GM12878 (cell line): ENCODE measurements around the gene CLEC6A. TPM values are rescaled to one million over a fixed set of nuclear protein-coding genes. Genes with fewer than 3 reads are reported as not detected.

Source experiments
- ATAC-seq: fragments of 200-7000 bp; cut with Tn5 transposase; 3 replicates; pipeline ENCODE4 v1.9.1; 2020; ENCODE audit warnings: mild to moderate bottlenecking, moderate library complexity
- Bru-seq: library from RNA; stranded (reverse); fragments of 400-500 nt; gene quantifications from one replicate; lab custom pipeline; 2021; lab: Mats Ljungman, UMichigan
- BruChase-seq, 2 experiments: library from RNA; stranded (reverse); fragments of 400-500 nt; gene quantifications; one replicate each; lab custom pipeline; 2021; lab: Mats Ljungman, UMichigan
- BruUV-seq: library from RNA; stranded (reverse); fragments of 400-500 nt; replicated peaks from 2 replicates; lab custom pipeline; 2021; lab: Mats Ljungman, UMichigan
- CTCF ChIA-PET: fragments of 300-600 bp; sonication (Branson Sonifier 250); formaldehyde crosslinking; extraction: SDS; loops from one replicate; lab custom pipeline; 2021; ENCODE audit warnings: inconsistent platforms; lab: Yijun Ruan, JAX
- POLR2A ChIA-PET: fragments of 350-600 bp; formaldehyde crosslinking; extraction: SDS; loops from one replicate; lab custom pipeline; 2021; ENCODE audit warnings: inconsistent platforms; lab: Charles Lee
- RAD21 ChIA-PET: fragments of 300-600 bp; sonication (Branson Sonifier 250); formaldehyde crosslinking; loops from one replicate; lab custom pipeline; 2023; ENCODE audit warnings: antibody characterized with exemption; ENCODE audit not compliant: unreplicated experiment; lab: Charles Lee
- SMC1A ChIA-PET: fragments of 300-600 bp; sonication (Branson Sonifier 250); formaldehyde crosslinking; loops from one replicate; lab custom pipeline; 2023; ENCODE audit not compliant: unreplicated experiment, uncharacterized antibody; lab: Charles Lee
- DNase-seq: peaks from one replicate; pipeline ENCODE4 v3.0.0-alpha.2; 2011; ENCODE audit warnings: low read depth, low spot score
- FAIRE-seq: peaks from 3 replicates; lab custom pipeline; 2011; peaks lifted over from hg19 to GRCh38; lab: Jason Lieb, UNC
- H2AFZ ChIP-seq: 2 replicates; pipeline ENCODE4 v1.6.0; 2011; ENCODE audit warnings: low read depth, low read length, control low read depth; ENCODE audit not compliant: control insufficient read depth
- H3K27ac ChIP-seq: 2 replicates; pipeline ENCODE4 v1.5.1; 2011; ENCODE audit warnings: control low read depth; ENCODE audit not compliant: control insufficient read depth, insufficient read depth
- H3K27me3 ChIP-seq, 2 experiments: replicated peaks in 1 of 2; 2 replicates each; pipeline versions ENCODE4 v1.6.0 to v1.6.1; 2011; ENCODE audit warnings: low read length in 1 of 2; ENCODE audit not compliant: control insufficient read depth in 2 of 2, insufficient read depth in 2 of 2
- H3K36me3 ChIP-seq, 2 experiments: 2 replicates each; pipeline ENCODE4 v1.5.1; 2011; ENCODE audit warnings: low read length in 1 of 2; ENCODE audit not compliant: control insufficient read depth in 2 of 2, insufficient read depth in 2 of 2
- H3K4me1 ChIP-seq: 2 replicates; pipeline ENCODE4 v1.6.1; 2011; ENCODE audit warnings: mild to moderate bottlenecking, low read length, moderate library complexity, mixed read lengths; ENCODE audit not compliant: control insufficient read depth, insufficient read depth
- H3K4me2 ChIP-seq: 2 replicates; pipeline ENCODE4 v1.6.0; 2011; ENCODE audit warnings: control low read depth; ENCODE audit not compliant: control insufficient read depth, insufficient read depth
- H3K4me3 ChIP-seq: fragments of 200-600 bp; sonication (generic); 2 replicates; pipeline ENCODE4 v1.5.1; 2016
- H3K79me2 ChIP-seq: 2 replicates; pipeline ENCODE4 v1.6.0; 2011; ENCODE audit warnings: low read length; ENCODE audit not compliant: control insufficient read depth, insufficient read depth
- H3K9ac ChIP-seq: 2 replicates; pipeline ENCODE4 v1.8.0; 2011; ENCODE audit warnings: low read length, control low read depth, mixed read lengths; ENCODE audit not compliant: control insufficient read depth, insufficient read depth
- H3K9me3 ChIP-seq: replicated peaks from 3 replicates; pipeline ENCODE4 v1.5.1; 2011; ENCODE audit warnings: mild to moderate bottlenecking, low read length; ENCODE audit not compliant: control insufficient read depth, insufficient read depth
- H4K20me1 ChIP-seq: 2 replicates; pipeline ENCODE4 v1.6.0; 2011; ENCODE audit not compliant: control insufficient read depth, insufficient read depth
- BACH1 ChIP-seq: fragments of 450-650 bp; IDR thresholded peaks from 2 replicates; pipeline ENCODE4 v1.6.1; 2017; ENCODE audit warnings: mild to moderate bottlenecking, borderline replicate concordance
- BCLAF1 ChIP-seq: fragments of 450-650 bp; IDR thresholded peaks from 2 replicates; pipeline ENCODE4 v1.6.1; 2017; ENCODE audit warnings: antibody characterized with exemption, mild to moderate bottlenecking, moderate library complexity
- CTCF ChIP-seq, 3 experiments: IDR thresholded peaks in 2 of 3; conservative IDR thresholded peaks in 1 of 3; 2 replicates each; pipeline ENCODE4 v1.5.1; 2011; ENCODE audit warnings: low read depth in 3 of 3, low read length in 3 of 3, mild to moderate bottlenecking in 3 of 3, control low read depth in 2 of 3, moderate library complexity in 2 of 3, inconsistent platforms in 1 of 3, mixed read lengths in 1 of 3; ENCODE audit not compliant: control insufficient read depth in 2 of 3, insufficient read depth in 1 of 3; ENCODE audit errors: extremely low read depth in 1 of 3
- NKRF ChIP-seq: fragments of 450-650 bp; conservative IDR thresholded peaks from 2 replicates; pipeline ENCODE4 v1.6.1; 2017; ENCODE audit warnings: mild to moderate bottlenecking, moderate library complexity
- RUNX3 ChIP-seq: IDR thresholded peaks from 2 replicates; pipeline ENCODE4 v1.6.1; 2012; ENCODE audit warnings: low read length, inconsistent platforms
- SPI1 ChIP-seq: IDR thresholded peaks from 2 replicates; pipeline ENCODE4 v1.6.1; 2011; ENCODE audit warnings: low read depth, mild to moderate bottlenecking, low read length, moderate library complexity, borderline replicate concordance; ENCODE audit not compliant: insufficient read depth
- SRF ChIP-seq, 2 experiments: IDR thresholded peaks; 2 replicates each; pipeline ENCODE4 v1.6.1; 2011; ENCODE audit warnings: low read depth in 2 of 2, low read length in 2 of 2, mild to moderate bottlenecking in 1 of 2, moderate library complexity in 1 of 2
- TCF12 ChIP-seq: IDR thresholded peaks from 2 replicates; pipeline ENCODE4 v1.6.1; 2011; ENCODE audit warnings: low read depth, mild to moderate bottlenecking, low read length
- WRNIP1 ChIP-seq: IDR thresholded peaks from 2 replicates; pipeline ENCODE4 v1.6.1; 2011; ENCODE audit warnings: low read depth, low read length, improper control_type of control experiment, borderline replicate concordance
- ZNF24 ChIP-seq: fragments of 450-650 bp; IDR thresholded peaks from 2 replicates; pipeline ENCODE4 v1.6.1; 2017; ENCODE audit warnings: antibody characterized with exemption, mild to moderate bottlenecking
- ZNF384 ChIP-seq: IDR thresholded peaks from 2 replicates; pipeline ENCODE4 v1.6.1; 2012; ENCODE audit warnings: low read depth, mild to moderate bottlenecking, low read length, improper control_type of control experiment, borderline replicate concordance
- WGBS: methylation state at CpG from one replicate; pipeline ENCODE4 v1.1.6; 2016; ENCODE audit warnings: low lambda C conversion rate; ENCODE audit not compliant: insufficient replicate concordance, insufficient coverage; ENCODE audit errors: missing lambda C conversion rate; 5-methylcytosine and 5-hydroxymethylcytosine counted together
- in situ Hi-C: fragments of 300-500 bp; cut with MboI; formaldehyde crosslinking; loops from 9 replicates; pipeline ENCODE4 v1.14.3; 2018; ENCODE audit warnings: mixed read lengths
- intact Hi-C: fragments of 100-400 bp; cut with micrococcal nuclease; formaldehyde crosslinking; loops from one replicate; pipeline ENCODE4 v1.14.2; 2022; ENCODE audit not compliant: unreplicated experiment
- long read RNA-seq, 2 experiments: library from polyadenylated mRNA; unstranded; transcript quantifications; one replicate each; pipeline ENCODE4 v2.0.0, GENCODE V29; 2019 to 2020
- polyA minus RNA-seq, 3 experiments: library from RNA; depleted of rRNA, polyadenylated mRNA; stranded (reverse); fragments of >200 nt; gene quantifications; 2 replicates each; pipeline ENCODE4 v1.2.3, GENCODE V29; 2011
- polyA plus RNA-seq, 11 experiments: library from polyadenylated mRNA; depleted of rRNA in 4 of 11; unstranded in 6 of 11; stranded (reverse) in 5 of 11; fragments of >200 nt; fragmentation: Nextera tagmentation in 4 of 11; fragmentation: Illumina TruSeq in 1 of 11; extraction: Ambion mirVana in 4 of 11; extraction: Trizol in 1 of 11; gene quantifications; 1 replicate in 1 of 11; 2 replicates in 10 of 11; pipeline versions ENCODE4 v1.2.1 to v1.2.3, GENCODE V29; 2011 to 2016; ENCODE audit warnings: inconsistent platforms in 2 of 11, missing spikeins in 2 of 11, low read depth in 1 of 11
- total RNA-seq, 4 experiments: library from RNA; depleted of rRNA in 3 of 4; stranded (reverse); fragments of >200 nt in 3 of 4; fragmentation: Illumina TruSeq in 1 of 4; extraction: Trizol in 1 of 4; gene quantifications; 2 replicates each; pipeline versions ENCODE4 v1.2.1 to v1.2.3, GENCODE V29; 2013 to 2021

The CLEC6A gene
- not detected in 2 replicates for total RNA-seq (2013; cell fraction: nucleolus; rRNA removed)
- total RNA-seq (2014; rRNA removed) = not detected in 2 replicates
- not detected in 2 replicates for total RNA-seq (2014; rRNA removed; fragmentation: Illumina TruSeq; extraction: Trizol)
- not detected in 2 replicates for total RNA-seq (2021)
- polyA plus RNA-seq (2011; ENCODE audit: low read depth) = not detected
- polyA plus RNA-seq (2011; rRNA removed) = not detected in 2 replicates
- polyA plus RNA-seq (2011; cell fraction: cytosol; rRNA removed) = not detected in 2 replicates
- polyA plus RNA-seq (2011; cell fraction: nucleus; rRNA removed) = not detected in 2 replicates
- not detected in 2 replicates for polyA plus RNA-seq (2012)
- polyA plus RNA-seq (2014; fragmentation: Illumina TruSeq; extraction: Trizol) = not detected in 2 replicates
- polyA plus RNA-seq (2014; fragmentation: Nextera tagmentation; extraction: Ambion mirVana) = not detected
- not detected in 2 replicates for polyA plus RNA-seq (2014; rRNA removed)
- not detected for polyA plus RNA-seq (2016; fragmentation: Nextera tagmentation; extraction: Ambion mirVana)
- polyA minus RNA-seq (2011; rRNA and poly(A)+ RNA removed) = not detected in 2 replicates
- polyA minus RNA-seq (2011; cell fraction: cytosol; rRNA and poly(A)+ RNA removed) = not detected in 2 replicates
- polyA minus RNA-seq (2011; cell fraction: nucleus; rRNA and poly(A)+ RNA removed) = not detected in 2 replicates
- percentile 16 among the genes with signal in this experiment for Bru-seq, nascent RNA
- BruChase-seq, experiment 1, labeled RNA remaining after a 6-hour chase = percentile 5 among the genes with signal in this experiment
- BruChase-seq, experiment 2, labeled RNA remaining after a 2-hour chase = percentile 12 among the genes with signal in this experiment
- long read RNA-seq, experiment 1 = 0 reads
- long read RNA-seq, experiment 2 = 0 reads

GRCh38 chr12:8455727-8456360 lies at the start of gene CLEC6A:
Gene CLEC6A (plus strand): TSS chr12:8455962. CDS start chr12:8456112, 150 bp downstream.
- 0% methylated on average over 2 of the region's 2 CpGs for WGBS
- H3K27ac ChIP-seq = no peak within 1 kb of the TSS
- H3K36me3 ChIP-seq = no peaks in the 10 kb centered on the region
- no peaks in the 10 kb centered on the region for H3K79me2 ChIP-seq
- no peak within 1 kb of the TSS for H2AFZ ChIP-seq
- H3K9me3 ChIP-seq = no peaks in the 10 kb centered on the region
- TF ChIP-seq TCF12 (no peak), CTCF (IDR thresholded peaks at IDR 0.05 in 2 of 3, conservative IDR thresholded peaks at IDR 0.05 in 1 of 3; ENCODE audit: control insufficient read depth in 2 of 3, extremely low read depth in 1 of 3, insufficient read depth in 1 of 3, low read depth in 3 of 3, low read length in 3 of 3) (no peak), NKRF (no peak), WRNIP1 (no peak), SPI1 (0 out of 2 replicates have a peak, but pooled peaks have one; percentile 37), ZNF384 (peak; percentile 62; the same call in 1 of the 2 replicates), RUNX3 (peak; percentile 23; the same call in 1 of the 2 replicates), BCLAF1 (no peak), BACH1 (no peak), ZNF24 (peak; percentile 79), SRF (IDR thresholded peaks at IDR 0.05; ENCODE audit: low read depth in 2 of 2, low read length in 2 of 2) (no peak)
- intact Hi-C loops = no loop called here
- peaks cover 6% of the 10 kb centered on the region for H3K4me1 ChIP-seq
- DNase-seq (peak; percentile 9), FAIRE-seq (no peak), ATAC-seq (peak; percentile 48)
- ChIA-PET RAD21 (no interaction called here), SMC1A (no interaction called here), POLR2A (no interaction called here), CTCF (no interaction called here)
- H3K27me3 ChIP-seq = peaks cover 0 to 1% of the 10 kb centered on the region in 2 experiments; a peak in 1 of 4 replicates
- peak within 1 kb of the TSS; percentile 50; the same call in 1 of the 2 replicates for H3K4me2 ChIP-seq
- BruUV-seq = no TSS peak
- no peak within 1 kb of the TSS for H3K9ac ChIP-seq
- in situ Hi-C loops = no loop called here
- H3K4me3 ChIP-seq = peak within 1 kb of the TSS; percentile 8; the same call in 1 of the 2 replicates
- H4K20me1 ChIP-seq = no peaks in the 10 kb centered on the region
